Lower lobe of right lung (tissue), 2 donors: ENCODE data around the gene KIF25. TPM values are rescaled to one million over a fixed set of nuclear protein-coding genes. Genes with fewer than 3 reads are reported as not detected.

Source experiments
- ATAC-seq, 2 donors: fragments of 200-7000 bp; cut with Tn5 transposase; one replicate each; pipeline ENCODE4 v1.9.1; 2020 to 2022; ENCODE audit warnings: mild to moderate bottlenecking in 2 of 2, moderate library complexity in 2 of 2
- DNase-seq: peaks from one replicate; pipeline ENCODE4 v3.0.0-alpha.2; 2020
- H3K27ac ChIP-seq: fragments of 200-600 bp; one replicate; pipeline ENCODE4 v1.8.0; 2022
- H3K27me3 ChIP-seq: fragments of 200-600 bp; one replicate; pipeline ENCODE4 v1.8.0; 2022; ENCODE audit warnings: low read depth
- H3K36me3 ChIP-seq: fragments of 200-600 bp; one replicate; pipeline ENCODE4 v1.8.0; 2022; ENCODE audit warnings: mild to moderate bottlenecking
- H3K4me1 ChIP-seq: fragments of 200-600 bp; one replicate; pipeline ENCODE4 v1.8.0; 2022
- H3K4me3 ChIP-seq: fragments of 200-600 bp; one replicate; pipeline ENCODE4 v1.8.0; 2022; ENCODE audit warnings: mild to moderate bottlenecking
- H3K9me3 ChIP-seq: fragments of 200-600 bp; one replicate; pipeline ENCODE4 v1.8.0; 2022
- CTCF ChIP-seq: fragments of 200-600 bp; IDR thresholded peaks from one replicate; pipeline ENCODE4 v1.8.0; 2022; ENCODE audit warnings: antibody characterized with exemption, mild to moderate bottlenecking
- intact Hi-C: fragments of 100-400 bp; cut with DNase I; formaldehyde crosslinking; loops from one replicate; pipeline ENCODE4 v1.11.0; 2022
- total RNA-seq: library from RNA; stranded (reverse); fragmentation: NEBNext Ultra II Directional; extraction: Animal tissue kit (Norgen Biotek cat#: 25700); gene quantifications from one replicate; pipeline ENCODE4 v1.2.1, GENCODE V29; 2021
- donor health status: DM: no; HTN: yes; CAD: no; lungs with severe emphysema.

KIF25 gene
- total RNA-seq, 1 donor from 2014 or later, result 0.56 TPM

GRCh38 chr6:167993831-167994230, 3.6 kb upstream of the KIF25 start:
- Histone ChIP-seq H3K27me3 (peaks cover 7% of the 10 kb centered on the region), H3K4me3 (no peak overlapping the region), H3K4me1 (no peaks in the 10 kb centered on the region), H3K36me3 (no peaks in the 10 kb centered on the region), H3K27ac (no peak overlapping the region), H3K9me3 (no peaks in the 10 kb centered on the region)
- ATAC-seq (peak in 1 of 2 donors; percentile 29), DNase-seq (no peak)
- intact Hi-C loops, result no loop called here
- no peak for TF ChIP-seq CTCF

GRCh38 chr6:167995302-167995701, 2.2 kb upstream of the KIF25 start:
- H3K9me3 ChIP-seq, result no peaks in the 10 kb centered on the region
- intact Hi-C loops, result no loop called here
- TF ChIP-seq CTCF, result no peak
- DNase-seq (no peak), ATAC-seq (no peak)
- H3K4me1 ChIP-seq, result no peaks in the 10 kb centered on the region
- H3K27ac ChIP-seq, result no peak overlapping the region
- H3K4me3 ChIP-seq, result no peak overlapping the region
- H3K27me3 ChIP-seq, result peaks cover 7% of the 10 kb centered on the region
- H3K36me3 ChIP-seq, result no peaks in the 10 kb centered on the region

- ATAC-seq (no peak), DNase-seq (no peak)
- no peak overlapping the region for H3K4me3 ChIP-seq
- no peak overlapping the region for H3K27ac ChIP-seq
- no peaks in the 10 kb centered on the region for H3K36me3 ChIP-seq
- no peaks in the 10 kb centered on the region for H3K9me3 ChIP-seq
- H3K27me3 ChIP-seq, result peaks cover 7% of the 10 kb centered on the region
- intact Hi-C loops, result no loop called here
- TF ChIP-seq CTCF, result no peak
- H3K4me1 ChIP-seq, result no peaks in the 10 kb centered on the region
These were observed 1.7 kb upstream of the KIF25 start for GRCh38 chr6:167995731-167996151.

GRCh38 chr6:167996424-167997199, 859 bp upstream of the KIF25 start:
- H3K27ac ChIP-seq, result no peak overlapping the region
- no peak for DNase-seq

GRCh38 chr6:167998215-167998614, 744 bp downstream of the KIF25 start:
- ATAC-seq (peak in 1 of 2 donors; percentile 33), DNase-seq (no peak)
- H3K4me1 ChIP-seq, result no peaks in the 10 kb centered on the region
- intact Hi-C loops, result no loop called here
- peaks cover 7% of the 10 kb centered on the region for H3K27me3 ChIP-seq
- no peaks in the 10 kb centered on the region for H3K9me3 ChIP-seq
- H3K36me3 ChIP-seq, result no peaks in the 10 kb centered on the region
- no peak overlapping the region for H3K4me3 ChIP-seq
- H3K27ac ChIP-seq, result no peak overlapping the region
- no peak for TF ChIP-seq CTCF

More at GRCh38 chr6:167996424-167997199, 859 bp upstream of the KIF25 start:
- no peaks in the 10 kb centered on the region for H3K4me1 ChIP-seq
- TF ChIP-seq CTCF, result no peak
- H3K4me3 ChIP-seq, result no peak overlapping the region
- H3K36me3 ChIP-seq, result no peaks in the 10 kb centered on the region
- no peaks in the 10 kb centered on the region for H3K9me3 ChIP-seq
- ATAC-seq, result no peak
- intact Hi-C loops, result no loop called here
- H3K27me3 ChIP-seq, result peaks cover 7% of the 10 kb centered on the region
